ENCODE results near the gene ZBTB7C. TPM values are rescaled to one million over a fixed set of nuclear protein-coding genes. Genes with fewer than 3 reads are reported as not detected.

The ZBTB7C gene
- polyA plus RNA-seq, 1 of the 3 experiments (the other 2 are of a cell fraction), result 0.05 TPM

DNA sequence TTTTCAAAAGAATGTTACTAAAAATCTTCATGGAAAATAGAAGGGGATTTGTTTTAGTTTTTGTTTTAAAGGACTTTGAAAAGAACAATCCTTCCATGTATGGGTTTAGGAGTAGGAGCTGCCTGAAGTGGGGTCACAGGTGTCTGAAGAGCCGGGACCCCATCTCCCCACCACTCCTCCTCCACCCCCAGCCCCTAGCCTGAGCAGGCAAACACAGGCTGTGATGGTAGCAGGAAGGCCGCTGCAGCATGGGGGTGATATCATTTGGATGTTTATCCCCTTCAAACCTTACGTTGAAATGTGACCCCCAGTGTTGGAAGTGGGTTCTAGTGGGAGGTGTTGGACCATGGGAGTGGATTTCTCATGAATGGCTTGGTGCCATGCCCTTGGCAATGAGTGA lies 93.0 kb downstream of the ZBTB7C start:
- ChIA-PET POLR2A (no interaction called here), CTCF (interaction anchor here (5.6 kb wide), 1 partner anchor 22 kb away, joined by 26 read pairs; no protein-coding TSS in a partner anchor)
- Histone ChIP-seq H3K4me3 (ENCODE audit: low read depth in 2 of 2, low read length in 1 of 2) (no peak overlapping the region), H2AFZ (ENCODE audit: low read depth) (no peak overlapping the region), H3K27me3 (ENCODE audit: insufficient read depth) (no peaks in the 10 kb centered on the region; the same call in 1 of the 2 replicates), H3K79me2 (ENCODE audit: insufficient read depth) (no peaks in the 10 kb centered on the region), H3K9me3 (no peaks in the 10 kb centered on the region), H3K9me2 (no peaks in the 10 kb centered on the region), H3K4me1 (ENCODE audit: control insufficient read depth in 1 of 2, insufficient read depth in 2 of 2, low read depth in 1 of 2, low read length in 1 of 2) (peaks cover 14 to 22% of the 10 kb centered on the region in 2 experiments; a peak in 3 of 4 replicates), H3K27ac (ENCODE audit: low read depth in 2 of 2, low read length in 1 of 2) (no peak overlapping the region), H4K20me1 (ENCODE audit: insufficient read depth) (no peaks in the 10 kb centered on the region), H3K36me3 (replicated peaks in 1 of 2; ENCODE audit: control insufficient read depth in 1 of 2, insufficient read depth in 2 of 2, low read length in 1 of 2) (no peaks in the 10 kb centered on the region), H3F3A (replicated peaks; ENCODE audit: insufficient read depth) (peaks cover 2% of the 10 kb centered on the region), H3K4me2 (no peak overlapping the region), H3K9ac (no peak overlapping the region)
- no peak for DNase-seq
- TF ChIP-seq GATA2 (CRISPR knock-in tag; IDR thresholded peaks at IDR 0.05), result no peak
- TF ChIP-seq FOXJ3 (CRISPR knock-in tag; IDR thresholded peaks at IDR 0.05), result no peak
- no peak for TF ChIP-seq CHD2 (IDR thresholded peaks at IDR 0.05; ENCODE audit: low read length, partially characterized antibody)
- TF ChIP-seq ZBTB33 (IDR thresholded peaks at IDR 0.05; ENCODE audit: borderline replicate concordance, low read depth), result no peak
- TF ChIP-seq ELF1 (IDR thresholded peaks at IDR 0.05), result no peak
- TF ChIP-seq MEF2A (IDR thresholded peaks at IDR 0.05; ENCODE audit: borderline replicate concordance, low read depth), result no peak
- TF ChIP-seq TEAD4 (IDR thresholded peaks at IDR 0.05; ENCODE audit: borderline replicate concordance, insufficient read depth), result no peak
- TF ChIP-seq, protein P1, sequence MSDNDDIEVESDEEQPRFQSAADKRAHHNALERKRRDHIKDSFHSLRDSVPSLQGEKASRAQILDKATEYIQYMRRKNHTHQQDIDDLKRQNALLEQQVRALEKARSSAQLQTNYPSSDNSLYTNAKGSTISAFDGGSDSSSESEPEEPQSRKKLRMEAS (IDR thresholded peaks at IDR 0.05; ENCODE audit: low read depth), result no peak
- WGBS (ENCODE audit: low lambda C conversion rate), result 68% methylated on average over 3 of the region's 3 CpGs

- TF ChIP-seq RFX5 (IDR thresholded peaks at IDR 0.05; ENCODE audit: low read length), result no peak
- no peak for TF ChIP-seq FOSL2 (IDR thresholded peaks at IDR 0.05; ENCODE audit: borderline replicate concordance, low read depth)
- TF ChIP-seq ZBTB33 (IDR thresholded peaks at IDR 0.05; ENCODE audit: borderline replicate concordance, low read depth), result no peak
- no peak for TF ChIP-seq POLR2AphosphoS5 (IDR thresholded peaks at IDR 0.05; ENCODE audit: low read depth, low read length)
- TF ChIP-seq REST (IDR thresholded peaks at IDR 0.05; ENCODE audit: low read depth, low read length), result no peak
- TF ChIP-seq YY1 (IDR thresholded peaks at IDR 0.05; ENCODE audit: low read depth), result no peak
- TF ChIP-seq GATA2 (CRISPR knock-in tag; IDR thresholded peaks at IDR 0.05), result no peak
- no peak for TF ChIP-seq TAF1 (IDR thresholded peaks at IDR 0.05; ENCODE audit: borderline replicate concordance, low read depth, low read length)
- no peak for TF ChIP-seq CHD2 (IDR thresholded peaks at IDR 0.05; ENCODE audit: low read length, partially characterized antibody)
- TF ChIP-seq, protein P2, sequence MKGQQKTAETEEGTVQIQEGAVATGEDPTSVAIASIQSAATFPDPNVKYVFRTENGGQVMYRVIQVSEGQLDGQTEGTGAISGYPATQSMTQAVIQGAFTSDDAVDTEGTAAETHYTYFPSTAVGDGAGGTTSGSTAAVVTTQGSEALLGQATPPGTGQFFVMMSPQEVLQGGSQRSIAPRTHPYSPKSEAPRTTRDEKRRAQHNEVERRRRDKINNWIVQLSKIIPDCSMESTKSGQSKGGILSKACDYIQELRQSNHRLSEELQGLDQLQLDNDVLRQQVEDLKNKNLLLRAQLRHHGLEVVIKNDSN (IDR thresholded peaks at IDR 0.05; ENCODE audit: borderline replicate concordance, low read depth), result no peak
- no peak for TF ChIP-seq JUND (IDR thresholded peaks at IDR 0.05)
- TF ChIP-seq MXI1 (IDR thresholded peaks at IDR 0.05; ENCODE audit: low read depth, low read length), result no peak
- no peak for TF ChIP-seq FOXM1 (IDR thresholded peaks at IDR 0.05; ENCODE audit: low read depth)
- no peak for TF ChIP-seq RCOR1 (IDR thresholded peaks at IDR 0.05; ENCODE audit: low read length)
- TF ChIP-seq NRF1 (IDR thresholded peaks at IDR 0.05; ENCODE audit: low read depth, low read length), result no peak
- peaks cover 2% of the 10 kb centered on the region for H3F3A ChIP-seq (replicated peaks; ENCODE audit: insufficient read depth)
- ChIA-PET CTCF (interaction anchor here (5.6 kb wide), 1 partner anchor 20 kb away, joined by 26 read pairs; no protein-coding TSS in a partner anchor), POLR2A (no interaction called here)
- H3K4me3 ChIP-seq (ENCODE audit: low read depth in 2 of 2, low read length in 1 of 2), result no peak overlapping the region
- 40% methylated on average over 5 of the region's 6 CpGs for WGBS (ENCODE audit: low lambda C conversion rate)
- H3K27me3 ChIP-seq (ENCODE audit: insufficient read depth), result no peaks in the 10 kb centered on the region; the same call in 1 of the 2 replicates
- H3K4me1 ChIP-seq (ENCODE audit: control insufficient read depth in 1 of 2, insufficient read depth in 2 of 2, low read depth in 1 of 2, low read length in 1 of 2), result peaks cover 6 to 14% of the 10 kb centered on the region in 2 experiments; a peak in 3 of 4 replicates
- no peaks in the 10 kb centered on the region for H3K36me3 ChIP-seq (replicated peaks in 1 of 2; ENCODE audit: control insufficient read depth in 1 of 2, insufficient read depth in 2 of 2, low read length in 1 of 2)
- no peaks in the 10 kb centered on the region for H3K9me3 ChIP-seq
- no peaks in the 10 kb centered on the region for H4K20me1 ChIP-seq (ENCODE audit: insufficient read depth)
- H3K9me2 ChIP-seq, result no peaks in the 10 kb centered on the region
- no peak overlapping the region for H3K27ac ChIP-seq (ENCODE audit: low read depth in 2 of 2, low read length in 1 of 2)
- no peak overlapping the region for H2AFZ ChIP-seq (ENCODE audit: low read depth)
- no peak overlapping the region for H3K9ac ChIP-seq
- no peak for DNase-seq
- no peaks in the 10 kb centered on the region for H3K79me2 ChIP-seq (ENCODE audit: insufficient read depth)
- no peak overlapping the region for H3K4me2 ChIP-seq
These were observed 94.5 kb downstream of the ZBTB7C start for GRCh38 chr18:48314690-48315089.

Data from SK-N-SH (cell line).